SU-DHL-6 (cell line): ENCODE measurements around the gene GCM1.

Experiments used
- H2AFZ ChIP-seq: fragments of 200-600 bp; sonication (generic); 2 replicates; pipeline ENCODE4 v1.6.1; 2014; ENCODE audit warnings: low read depth, mild to moderate bottlenecking, moderate library complexity, mixed read lengths, antibody characterized with exemption, low read length; ENCODE audit not compliant: severe bottlenecking
- H3F3A ChIP-seq: fragments of 200-600 bp; shearing (Covaris generic); 2 replicates; pipeline ENCODE4 v1.6.0; 2016; ENCODE audit warnings: antibody characterized with exemption, mild to moderate bottlenecking; ENCODE audit not compliant: insufficient read depth
- H3K27ac ChIP-seq: fragments of 200-600 bp; sonication (generic); 2 replicates; pipeline ENCODE4 v1.5.1; 2016; ENCODE audit warnings: low read depth, mild to moderate bottlenecking, low read length, moderate library complexity, mixed read lengths
- H3K27me3 ChIP-seq: fragments of 200-600 bp; sonication (generic), shearing (Covaris generic); 2 replicates; pipeline ENCODE4 v1.6.0; 2014; ENCODE audit warnings: mild to moderate bottlenecking, low read length
- H3K36me3 ChIP-seq: fragments of 200-600 bp; sonication (generic); 2 replicates; pipeline ENCODE4 v1.6.1; 2014; ENCODE audit warnings: mild to moderate bottlenecking, low read length, mixed read lengths
- H3K4me2 ChIP-seq: fragments of 300-600, 200-600 bp; shearing (Covaris generic), sonication (generic); 2 replicates; pipeline ENCODE4 v1.6.0; 2014; ENCODE audit warnings: low read length, low read depth, mild to moderate bottlenecking; ENCODE audit not compliant: poor library complexity, severe bottlenecking
- H3K4me3 ChIP-seq: fragments of 200-600 bp; sonication (generic); 2 replicates; pipeline ENCODE4 v1.5.1; 2014; ENCODE audit warnings: antibody characterized with exemption, low read length, mild to moderate bottlenecking, mixed read lengths; ENCODE audit not compliant: insufficient read depth, poor library complexity, severe bottlenecking
- H3K79me2 ChIP-seq: fragments of 200-600 bp; sonication (generic); 2 replicates; pipeline ENCODE4 v1.6.1; 2014; ENCODE audit warnings: mild to moderate bottlenecking, low read length, moderate library complexity; ENCODE audit not compliant: insufficient read depth
- H3K9ac ChIP-seq: fragments of 200-600 bp; sonication (generic); 2 replicates; pipeline ENCODE4 v1.7.0; 2014; ENCODE audit warnings: mild to moderate bottlenecking, low read length
- H3K9me2 ChIP-seq: fragments of 200-600 bp; sonication (generic); replicated peaks from 2 replicates; pipeline ENCODE4 v1.6.1; 2014; ENCODE audit warnings: low read length; ENCODE audit not compliant: insufficient read depth
- H3K9me3 ChIP-seq: fragments of 200-600 bp; sonication (generic); 2 replicates; pipeline ENCODE4 v1.6.1; 2014; ENCODE audit warnings: low read length, mixed read lengths; ENCODE audit not compliant: insufficient read depth
- H4K20me1 ChIP-seq: fragments of 200-600 bp; sonication (generic); 2 replicates; pipeline ENCODE4 v1.6.1; 2014; ENCODE audit warnings: low read depth, mild to moderate bottlenecking, antibody characterized with exemption, low read length, moderate library complexity, mixed read lengths
- CTCF ChIP-seq: fragments of 200-600 bp; sonication (generic); IDR thresholded peaks from one replicate; pipeline ENCODE4 v1.5.1; 2017; ENCODE audit warnings: antibody characterized with exemption, mild to moderate bottlenecking, low read length, moderate library complexity; ENCODE audit not compliant: insufficient read depth, poor library complexity, severe bottlenecking
- EZH2phosphoT487 ChIP-seq: fragments of 200-600 bp; sonication (generic), shearing (Covaris generic); conservative IDR thresholded peaks from 2 replicates; pipeline ENCODE4 v1.6.1; 2018; ENCODE audit warnings: mild to moderate bottlenecking, antibody characterized with exemption, low read length, moderate library complexity, mixed read lengths

GCM1 gene, protein sequence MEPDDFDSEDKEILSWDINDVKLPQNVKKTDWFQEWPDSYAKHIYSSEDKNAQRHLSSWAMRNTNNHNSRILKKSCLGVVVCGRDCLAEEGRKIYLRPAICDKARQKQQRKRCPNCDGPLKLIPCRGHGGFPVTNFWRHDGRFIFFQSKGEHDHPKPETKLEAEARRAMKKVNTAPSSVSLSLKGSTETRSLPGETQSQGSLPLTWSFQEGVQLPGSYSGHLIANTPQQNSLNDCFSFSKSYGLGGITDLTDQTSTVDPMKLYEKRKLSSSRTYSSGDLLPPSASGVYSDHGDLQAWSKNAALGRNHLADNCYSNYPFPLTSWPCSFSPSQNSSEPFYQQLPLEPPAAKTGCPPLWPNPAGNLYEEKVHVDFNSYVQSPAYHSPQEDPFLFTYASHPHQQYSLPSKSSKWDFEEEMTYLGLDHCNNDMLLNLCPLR

DNA sequence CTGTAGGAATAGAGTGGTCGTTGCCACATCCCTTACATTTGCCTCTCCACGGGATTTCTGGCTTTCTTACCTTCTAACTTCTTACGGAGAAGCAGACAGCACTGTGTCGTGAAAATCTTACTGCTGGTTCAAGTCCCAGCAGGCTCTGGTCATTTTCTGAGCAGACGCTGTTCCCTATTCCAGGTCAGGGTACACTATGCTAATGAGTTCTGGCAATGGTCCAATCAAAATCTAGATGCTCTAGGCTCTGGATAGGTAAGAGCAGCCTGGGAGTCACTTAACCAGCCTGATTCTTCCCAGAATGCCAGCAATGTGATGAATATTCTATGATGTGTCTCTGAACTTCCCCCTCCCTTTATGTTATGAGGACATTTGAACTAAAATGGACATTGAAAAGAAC is at the start of gene GCM1:
Gene GCM1, minus strand, starts transcription at position 158 of the 400 bp plus-strand sequence. CDS start 3,209 bp downstream, outside the sequence.
- Histone ChIP-seq H3F3A (no peaks in the 10 kb centered on the region), H3K4me2 (no peak within 1 kb of the TSS), H3K79me2 (no peaks in the 10 kb centered on the region), H3K9ac (no peak within 1 kb of the TSS), H3K4me3 (no peak within 1 kb of the TSS), H3K27me3 (no peaks in the 10 kb centered on the region), H2AFZ (no peak within 1 kb of the TSS), H3K36me3 (no peaks in the 10 kb centered on the region), H3K27ac (no peak within 1 kb of the TSS), H4K20me1 (no peaks in the 10 kb centered on the region), H3K9me2 (no peaks in the 10 kb centered on the region), H3K9me3 (no peaks in the 10 kb centered on the region)
- TF ChIP-seq EZH2phosphoT487 (no peak), CTCF (no peak)

DNA sequence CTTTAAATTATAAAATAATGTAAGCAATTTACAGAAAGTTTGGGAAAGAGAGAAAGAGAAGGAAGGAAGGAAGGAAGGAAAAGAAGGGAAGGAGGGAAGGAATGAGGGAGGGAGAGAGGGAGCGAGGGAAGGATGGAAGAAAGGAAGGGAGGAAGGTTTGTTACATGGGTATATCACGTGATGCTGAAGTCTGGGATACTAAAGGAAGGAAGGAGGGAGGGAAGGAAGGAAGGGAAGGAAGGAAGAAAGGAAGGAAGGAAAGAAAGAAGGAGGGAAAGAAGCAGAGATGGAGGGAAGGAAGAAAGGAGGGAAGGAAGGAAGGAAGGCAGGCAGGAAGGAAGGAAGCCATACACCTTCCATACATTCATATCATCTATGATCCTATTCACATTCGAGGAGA is 48.9 kb upstream of the GCM1 start:
- no peak overlapping the region for H3K9ac ChIP-seq
- H3K9me2 ChIP-seq: no peaks in the 10 kb centered on the region
- no peaks in the 10 kb centered on the region for H3K79me2 ChIP-seq
- H3K4me2 ChIP-seq: no peak overlapping the region
- H4K20me1 ChIP-seq: no peaks in the 10 kb centered on the region
- H3K9me3 ChIP-seq: no peaks in the 10 kb centered on the region
- no peak overlapping the region for H3K4me3 ChIP-seq
- no peaks in the 10 kb centered on the region for H3K27me3 ChIP-seq
- no peaks in the 10 kb centered on the region for H3K36me3 ChIP-seq
- no peak overlapping the region for H3K27ac ChIP-seq
- TF ChIP-seq EZH2phosphoT487: no peak
- no peak for TF ChIP-seq CTCF
- H2AFZ ChIP-seq: no peak overlapping the region
- no peaks in the 10 kb centered on the region for H3F3A ChIP-seq

GRCh38 chr6:53195048-53195447 is 46.4 kb upstream of the GCM1 start:
- TF ChIP-seq EZH2phosphoT487 (no peak), CTCF (no peak)
- no peak overlapping the region for H2AFZ ChIP-seq
- H3K9ac ChIP-seq: no peak overlapping the region
- H3K4me2 ChIP-seq: no peak overlapping the region
- no peak overlapping the region for H3K4me3 ChIP-seq
- H4K20me1 ChIP-seq: no peaks in the 10 kb centered on the region
- H3K9me3 ChIP-seq: no peaks in the 10 kb centered on the region
- no peaks in the 10 kb centered on the region for H3K9me2 ChIP-seq
- H3K79me2 ChIP-seq: no peaks in the 10 kb centered on the region
- H3K27me3 ChIP-seq: no peaks in the 10 kb centered on the region
- no peaks in the 10 kb centered on the region for H3F3A ChIP-seq
- no peak overlapping the region for H3K27ac ChIP-seq
- no peaks in the 10 kb centered on the region for H3K36me3 ChIP-seq
